Endodermal cell (in vitro differentiated cells): Measurements from ENCODE around the gene PAGR1. TPM values are rescaled to one million over a fixed set of nuclear protein-coding genes. Genes with fewer than 3 reads are reported as not detected.

Experiments used
- DNase-seq: peaks from one replicate; pipeline ENCODE4 v3.0.0-alpha.2; 2017
- H3K27ac ChIP-seq: 2 replicates; pipeline ENCODE4 v1.5.1; 2013; ENCODE audit warnings: mild to moderate bottlenecking, low read depth, low read length, moderate library complexity
- H3K27me3 ChIP-seq: 2 replicates; pipeline ENCODE4 v1.6.1; 2013; ENCODE audit warnings: mild to moderate bottlenecking, low read length, moderate library complexity; ENCODE audit not compliant: insufficient read depth, control insufficient read depth, poor library complexity, severe bottlenecking
- H3K36me3 ChIP-seq: 2 replicates; pipeline ENCODE4 v1.7.0; 2013; ENCODE audit warnings: mild to moderate bottlenecking, low read length, moderate library complexity; ENCODE audit not compliant: control insufficient read depth, insufficient read depth
- H3K4me1 ChIP-seq: one replicate; pipeline ENCODE4 v1.7.0; 2013; ENCODE audit warnings: low read length; ENCODE audit not compliant: control insufficient read depth, insufficient read depth
- H3K4me3 ChIP-seq: 2 replicates; pipeline ENCODE4 v1.5.1; 2013; ENCODE audit warnings: mild to moderate bottlenecking, low read length, moderate library complexity
- H3K9ac ChIP-seq: 2 replicates; pipeline ENCODE4 v1.6.1; 2013; ENCODE audit warnings: mild to moderate bottlenecking, low read length, moderate library complexity; ENCODE audit not compliant: poor library complexity, severe bottlenecking; ENCODE audit errors: extremely low read depth
- H3K9me3 ChIP-seq: 2 replicates; pipeline ENCODE4 v1.6.1; 2013; ENCODE audit warnings: mild to moderate bottlenecking, low read length, moderate library complexity; ENCODE audit not compliant: control insufficient read depth
- H3K27ac Mint-ChIP-seq: 2 replicates; pipeline ENCODE4 v1.8.0; 2020; ENCODE audit warnings: mixed read lengths
- H3K27me3 Mint-ChIP-seq: 2 replicates; pipeline ENCODE4 v1.8.0; 2021; ENCODE audit warnings: mild to moderate bottlenecking, mixed read lengths; ENCODE audit not compliant: insufficient read depth
- H3K36me3 Mint-ChIP-seq: 2 replicates; pipeline ENCODE4 v1.8.0; 2020; ENCODE audit warnings: low read depth, mixed read lengths
- H3K4me1 Mint-ChIP-seq: 2 replicates; pipeline ENCODE4 v1.8.0; 2020; ENCODE audit warnings: mixed read lengths
- H3K4me3 Mint-ChIP-seq: 2 replicates; pipeline ENCODE4 v1.8.0; 2020; ENCODE audit warnings: mild to moderate bottlenecking, moderate library complexity, mixed read lengths
- H3K9me3 Mint-ChIP-seq: 2 replicates; pipeline ENCODE4 v1.8.0; 2020; ENCODE audit warnings: mild to moderate bottlenecking, mixed read lengths
- CTCF ChIP-seq: fragments of 200-600 bp; sonication (generic); conservative IDR thresholded peaks from 2 replicates; pipeline ENCODE4 v1.5.0; 2021; ENCODE audit warnings: antibody characterized with exemption, mild to moderate bottlenecking
- WGBS, 2 experiments: methylation state at CpG; one replicate each; pipeline versions ENCODE4 v1.1.5 to v1.1.7; 2013; ENCODE audit warnings: missing lambda C conversion rate in 2 of 2, mixed read lengths in 1 of 2; ENCODE audit not compliant: insufficient coverage in 1 of 2, insufficient read length in 1 of 2; 5-methylcytosine and 5-hydroxymethylcytosine counted together
- total RNA-seq, 2 donors: library from RNA; stranded (reverse); fragmentation: NEBNext Ultra II Directional in 1 of 2; extraction: Animal tissue kit (Norgen Biotek cat#: 25700) in 1 of 2; gene quantifications; 2 replicates in 1 of 2; 3 replicates in 1 of 2; pipeline ENCODE4 v1.2.1, GENCODE V29; 2021

PAGR1 gene
- total RNA-seq, 2 donors from 2014 or later = 43.0 to 65.7 TPM

GRCh38 chr16:29807426-29808218 lies 8.3 kb upstream of the PAGR1 start:
- H3K36me3 ChIP-seq = peaks cover 43% of the 10 kb centered on the region
- Mint-ChIP-seq H3K9me3 (no peaks in the 10 kb centered on the region), H3K4me1 (peaks cover 47% of the 10 kb centered on the region), H3K4me3 (peak overlapping the region; percentile 84), H3K27ac (peak overlapping the region; percentile 94), H3K27me3 (peaks cover under 1% of the 10 kb centered on the region), H3K36me3 (peaks cover 30% of the 10 kb centered on the region)
- 0 to 2% methylated on average over 18 to 69 of the region's 69 CpGs for WGBS, 2 experiments
- H3K9ac ChIP-seq = peak overlapping the region; percentile 57
- peak overlapping the region; percentile 89 for H3K4me3 ChIP-seq
- peak; percentile 92 for DNase-seq
- peak; percentile 61 for TF ChIP-seq CTCF
- H3K4me1 ChIP-seq = peaks cover 19% of the 10 kb centered on the region
- H3K27me3 ChIP-seq = no peaks in the 10 kb centered on the region
- no peaks in the 10 kb centered on the region for H3K9me3 ChIP-seq
- peak overlapping the region; percentile 91 for H3K27ac ChIP-seq

- Histone ChIP-seq H3K27ac (peak overlapping the region; percentile 63), H3K36me3 (peaks cover 37% of the 10 kb centered on the region), H3K4me3 (peak overlapping the region; percentile 89), H3K9me3 (no peaks in the 10 kb centered on the region), H3K9ac (peak overlapping the region; percentile 57), H3K4me1 (peaks cover 19% of the 10 kb centered on the region), H3K27me3 (no peaks in the 10 kb centered on the region)
- H3K4me1 Mint-ChIP-seq = peaks cover 47% of the 10 kb centered on the region
- peaks cover 23% of the 10 kb centered on the region for H3K36me3 Mint-ChIP-seq
- DNase-seq = no peak
- H3K4me3 Mint-ChIP-seq = peak overlapping the region; percentile 84
- 61 to 63% methylated on average over 17 to 25 of the region's 25 CpGs for WGBS, 2 experiments
- no peak for TF ChIP-seq CTCF
- H3K27me3 Mint-ChIP-seq = peaks cover 7% of the 10 kb centered on the region
- H3K9me3 Mint-ChIP-seq = no peaks in the 10 kb centered on the region
- peak overlapping the region; percentile 94 for H3K27ac Mint-ChIP-seq
Observed at GRCh38 chr16:29808219-29808900, 7.6 kb upstream of the PAGR1 start.

GRCh38 chr16:29809031-29809747 lies 6.8 kb upstream of the PAGR1 start:
- Mint-ChIP-seq H3K4me1 (peaks cover 44% of the 10 kb centered on the region), H3K27me3 (peaks cover 11% of the 10 kb centered on the region), H3K27ac (no peak overlapping the region), H3K36me3 (peaks cover 22% of the 10 kb centered on the region), H3K4me3 (peak overlapping the region; percentile 84), H3K9me3 (no peaks in the 10 kb centered on the region)
- H3K4me3 ChIP-seq = peak overlapping the region; percentile 89
- WGBS, 2 experiments = 85 to 87% methylated on average over 12 to 28 of the region's 31 CpGs
- DNase-seq = no peak
- no peak overlapping the region for H3K27ac ChIP-seq
- no peaks in the 10 kb centered on the region for H3K27me3 ChIP-seq
- H3K9ac ChIP-seq = no peak overlapping the region
- H3K4me1 ChIP-seq = peaks cover 19% of the 10 kb centered on the region
- no peak for TF ChIP-seq CTCF
- H3K9me3 ChIP-seq = no peaks in the 10 kb centered on the region
- H3K36me3 ChIP-seq = peaks cover 29% of the 10 kb centered on the region
